HG02981 (cell line): Measurements from ENCODE around the gene MAPKAP1.

Source experiments
- ATAC-seq: cut with Tn5 transposase; IDR thresholded peaks from one replicate; pipeline ENCODE4 v1.9.1; 2021; ENCODE audit warnings: mild to moderate bottlenecking, moderate library complexity; ENCODE audit not compliant: unreplicated experiment

Gene MAPKAP1

DNA sequence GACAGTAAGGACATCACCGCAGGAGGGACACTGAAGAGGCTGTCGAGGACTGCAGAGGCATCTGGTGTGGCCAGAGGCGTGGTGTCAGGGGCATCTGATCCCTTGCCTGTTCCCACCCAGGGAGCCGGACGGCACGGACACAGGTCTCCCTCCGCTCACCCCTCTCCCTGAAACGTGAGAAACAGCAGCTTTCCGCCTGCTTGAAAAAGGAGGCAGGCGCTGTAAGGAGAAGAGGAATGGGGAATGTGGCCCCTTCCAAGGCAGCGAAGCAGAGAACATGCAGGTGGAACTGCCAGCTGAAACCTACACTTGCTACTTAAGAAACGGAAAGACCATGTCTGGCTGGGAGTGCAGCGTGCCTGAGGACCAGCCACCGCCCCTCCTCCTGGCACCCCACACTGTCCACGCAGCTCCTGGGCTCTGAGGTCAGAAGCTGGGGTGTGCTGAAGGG, 269.2 kb downstream of the MAPKAP1 start:
- ATAC-seq = no peak

DNA sequence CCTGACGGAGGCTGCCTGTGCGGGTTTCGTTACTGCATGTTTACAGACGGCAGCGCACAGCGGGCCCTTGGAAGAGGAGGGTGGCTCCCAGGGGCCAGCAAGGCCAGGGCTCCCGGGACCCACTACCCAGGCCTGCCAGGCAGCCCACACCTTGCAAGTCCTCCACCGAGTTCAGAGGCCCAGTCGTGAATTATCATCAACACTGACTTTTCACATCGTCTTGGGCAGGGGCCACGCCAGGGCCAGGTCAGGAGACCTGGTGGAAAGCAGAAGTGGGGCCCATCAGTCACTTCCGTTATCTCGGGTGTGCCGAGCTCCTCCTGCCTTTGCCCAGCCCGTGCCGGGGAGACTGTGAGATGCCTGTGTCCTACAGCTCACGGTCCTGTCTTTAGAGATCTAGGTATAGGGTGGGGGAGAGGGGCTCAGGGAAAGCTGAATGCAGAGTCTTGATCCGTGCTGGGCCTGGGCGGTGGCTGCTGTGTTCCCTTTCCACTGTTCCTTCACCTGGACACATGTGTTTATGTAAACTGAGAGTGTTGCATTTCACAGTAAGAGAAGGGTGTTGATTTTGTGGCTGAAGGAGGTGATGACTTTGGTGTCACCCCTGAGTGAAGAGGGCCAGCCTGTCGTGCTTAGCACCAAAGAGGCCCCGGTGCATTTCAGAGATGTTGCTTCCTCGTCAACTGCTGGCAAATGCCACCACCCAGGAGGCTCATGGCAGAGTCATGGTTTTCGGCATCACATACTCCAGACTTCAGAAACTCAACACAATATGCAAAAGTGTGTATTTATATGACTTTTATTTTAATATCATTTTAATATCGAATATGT, 270.2 kb downstream of the MAPKAP1 start:
- no peak for ATAC-seq

DNA sequence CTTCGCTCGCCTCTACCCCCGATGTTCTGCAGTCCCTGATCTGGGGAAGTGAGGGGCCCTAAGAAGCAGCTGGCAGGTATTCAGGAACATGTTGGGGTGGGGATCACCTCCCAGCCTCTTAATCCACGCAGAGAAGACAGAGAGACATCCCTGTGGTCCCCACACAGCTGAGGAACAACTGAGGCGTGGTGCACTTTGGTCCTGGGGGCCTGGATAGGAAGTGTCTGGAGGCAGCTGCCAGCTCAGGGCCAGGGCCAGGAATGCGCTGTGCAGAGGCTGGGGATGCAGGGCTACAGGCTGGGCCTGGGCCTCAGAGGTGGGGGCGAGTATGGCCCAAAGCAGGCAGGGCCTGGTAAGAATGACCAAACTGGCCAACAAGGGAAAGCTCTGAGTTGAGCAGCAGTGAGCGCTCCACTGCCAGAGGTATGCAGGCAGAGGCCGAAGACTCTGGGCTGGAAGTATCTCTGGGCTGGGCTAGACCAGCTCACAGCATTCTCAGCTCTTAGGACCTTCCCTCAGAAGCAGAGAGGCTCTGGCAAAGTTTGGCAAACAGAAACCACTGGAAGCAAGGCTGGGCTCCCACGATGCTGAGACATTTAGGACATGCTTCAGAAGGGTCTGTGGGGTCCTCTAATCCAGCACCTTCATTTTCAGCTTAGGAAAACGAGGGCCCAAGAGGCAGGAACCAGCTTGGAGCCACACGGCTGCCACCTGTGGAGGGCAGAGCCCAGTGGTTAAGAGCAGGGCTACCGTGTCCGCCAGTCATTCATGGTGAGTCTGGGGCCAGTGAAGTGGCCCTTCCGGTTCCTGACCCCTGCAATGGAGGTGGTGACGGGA, 271.0 kb downstream of the MAPKAP1 start:
- no peak for ATAC-seq

DNA sequence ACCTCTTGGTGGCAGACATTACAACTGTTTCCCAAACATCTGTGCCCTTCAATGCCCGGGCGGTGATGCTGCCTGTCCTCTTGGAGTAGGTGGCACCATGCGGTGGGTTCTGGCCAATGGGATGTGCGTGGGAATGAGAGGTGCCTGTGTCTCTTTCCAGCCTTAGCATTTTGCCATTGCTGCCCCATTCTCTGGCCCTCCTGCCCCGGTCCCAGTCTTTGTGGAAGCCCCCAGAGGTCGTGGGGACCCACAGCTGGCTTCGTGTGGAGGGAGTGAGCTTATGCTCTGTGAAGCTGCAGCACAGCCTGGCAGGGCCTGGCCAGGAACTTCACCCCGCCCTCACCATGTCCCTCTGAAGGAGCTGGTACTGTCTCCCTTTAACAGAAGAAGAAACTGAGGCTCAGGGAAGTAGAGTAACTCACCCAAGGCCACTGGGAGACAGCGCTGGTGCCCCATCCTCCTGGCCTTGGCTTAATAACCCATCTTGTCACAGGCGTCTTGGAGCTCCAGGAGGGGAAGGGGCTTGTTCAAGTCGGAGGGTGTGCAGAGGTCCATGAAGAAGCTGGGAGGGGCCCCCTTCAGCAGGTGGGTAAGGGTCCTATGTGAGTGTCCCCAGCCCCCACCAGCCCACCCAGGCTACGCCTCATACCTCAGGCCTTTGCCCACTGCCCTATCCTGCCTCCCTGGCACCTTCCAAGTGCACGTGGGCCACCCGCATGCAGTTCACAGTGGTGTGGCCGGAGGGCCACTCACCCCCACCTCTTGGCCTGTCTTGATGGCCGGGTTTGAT, 271.8 kb downstream of the MAPKAP1 start:
- ATAC-seq = no peak

DNA sequence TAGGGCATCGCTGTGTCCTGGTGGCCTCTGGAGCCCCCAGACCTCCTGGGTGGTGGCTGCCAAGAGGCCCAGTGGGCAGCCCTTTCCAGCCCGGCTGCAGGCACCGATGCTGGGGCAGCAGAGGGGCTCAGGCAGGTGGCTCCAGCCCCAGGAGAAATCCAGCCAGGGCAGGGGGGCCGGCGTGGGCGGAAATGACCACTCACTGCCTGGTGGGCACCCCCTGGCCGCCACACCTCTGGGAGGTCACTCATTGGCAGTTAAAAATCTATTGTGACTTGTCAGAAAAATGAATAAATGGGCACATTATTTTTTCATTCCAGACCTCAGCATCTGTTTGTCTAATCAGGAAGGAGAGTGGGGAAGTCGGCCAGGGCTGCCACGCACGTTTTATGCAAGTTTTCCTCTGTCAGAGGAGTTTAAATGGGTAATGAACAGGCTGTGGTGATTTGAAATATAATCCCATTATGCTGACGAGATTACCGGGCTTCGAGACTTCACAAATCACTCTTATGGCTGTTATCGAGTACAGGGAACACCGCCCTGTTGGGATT, 273.5 kb downstream of the MAPKAP1 start:
- ATAC-seq = no peak

DNA sequence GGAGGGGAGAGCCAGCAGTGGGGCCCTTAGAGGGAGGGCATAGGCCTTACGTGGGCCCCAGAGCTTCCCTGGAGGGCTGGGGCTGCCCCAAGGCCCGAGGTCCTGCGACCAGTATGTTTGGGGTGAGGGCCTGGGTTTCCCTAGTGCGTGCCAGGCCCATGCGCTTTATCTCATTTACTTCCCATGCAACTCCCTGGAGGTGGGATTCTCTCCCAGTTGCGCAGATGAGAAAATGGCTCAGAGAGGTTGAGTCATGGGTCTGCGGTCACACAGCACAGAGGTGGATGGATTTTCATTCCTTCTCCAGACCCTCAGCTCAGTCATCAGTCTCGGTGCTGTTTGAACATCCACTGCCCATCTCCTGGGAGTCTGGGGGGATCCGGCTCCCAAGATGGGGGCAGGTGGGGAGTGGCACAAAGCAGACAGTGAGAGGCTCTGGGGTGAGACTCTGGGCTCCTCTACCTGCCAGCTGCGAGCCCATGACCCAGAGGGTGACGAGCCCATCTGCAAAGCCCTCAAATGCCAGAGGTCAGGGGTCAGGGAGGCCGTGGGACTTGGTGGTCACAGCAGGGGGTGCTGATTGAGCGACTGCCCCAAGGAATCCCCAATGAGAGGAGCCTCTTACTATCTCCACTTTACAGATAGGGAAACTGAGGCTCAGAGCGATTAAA, 274.2 kb downstream of the MAPKAP1 start:
- no peak for ATAC-seq

DNA sequence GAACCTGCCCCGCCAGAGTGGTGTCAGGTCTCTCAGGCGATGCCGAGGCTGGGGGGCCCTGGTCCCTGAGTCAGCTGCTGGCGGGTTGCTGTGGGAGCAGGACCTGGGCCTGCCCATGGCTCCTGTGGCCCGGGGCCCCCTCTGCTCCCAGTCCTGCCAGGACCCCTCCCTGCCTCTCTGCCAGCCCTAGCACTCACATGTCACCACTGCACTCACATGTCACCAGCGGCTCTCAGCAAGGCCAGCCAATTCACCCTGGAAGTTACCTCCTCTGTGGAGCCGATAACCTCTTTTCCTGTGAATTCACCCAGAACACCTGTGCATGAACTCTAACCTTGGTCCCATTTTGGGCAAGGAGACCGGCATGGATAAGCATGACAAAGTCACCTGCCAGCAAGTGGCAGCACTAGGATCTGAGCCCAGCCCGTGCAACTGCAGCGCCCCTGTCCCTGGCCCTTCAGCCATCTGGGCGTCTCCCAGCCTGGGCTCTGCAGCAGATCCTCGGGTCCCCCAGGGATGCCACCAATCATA, 275.2 kb downstream of the MAPKAP1 start:
- ATAC-seq = no peak

DNA sequence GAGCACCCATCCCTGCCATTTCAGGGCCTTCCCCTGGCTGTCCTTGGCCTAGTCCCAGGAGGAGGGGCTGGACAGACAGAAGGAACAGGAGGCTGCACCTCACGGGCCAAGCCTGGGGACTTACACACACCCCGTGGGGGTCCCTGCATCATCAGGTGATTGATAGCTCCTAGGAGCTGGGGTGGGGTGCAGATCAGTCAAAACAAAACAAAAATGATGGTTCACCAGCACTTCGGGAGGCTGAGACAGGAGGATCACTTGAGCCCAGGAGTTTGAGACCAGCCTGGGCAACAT, 276.0 kb downstream of the MAPKAP1 start:
- ATAC-seq = no peak

DNA sequence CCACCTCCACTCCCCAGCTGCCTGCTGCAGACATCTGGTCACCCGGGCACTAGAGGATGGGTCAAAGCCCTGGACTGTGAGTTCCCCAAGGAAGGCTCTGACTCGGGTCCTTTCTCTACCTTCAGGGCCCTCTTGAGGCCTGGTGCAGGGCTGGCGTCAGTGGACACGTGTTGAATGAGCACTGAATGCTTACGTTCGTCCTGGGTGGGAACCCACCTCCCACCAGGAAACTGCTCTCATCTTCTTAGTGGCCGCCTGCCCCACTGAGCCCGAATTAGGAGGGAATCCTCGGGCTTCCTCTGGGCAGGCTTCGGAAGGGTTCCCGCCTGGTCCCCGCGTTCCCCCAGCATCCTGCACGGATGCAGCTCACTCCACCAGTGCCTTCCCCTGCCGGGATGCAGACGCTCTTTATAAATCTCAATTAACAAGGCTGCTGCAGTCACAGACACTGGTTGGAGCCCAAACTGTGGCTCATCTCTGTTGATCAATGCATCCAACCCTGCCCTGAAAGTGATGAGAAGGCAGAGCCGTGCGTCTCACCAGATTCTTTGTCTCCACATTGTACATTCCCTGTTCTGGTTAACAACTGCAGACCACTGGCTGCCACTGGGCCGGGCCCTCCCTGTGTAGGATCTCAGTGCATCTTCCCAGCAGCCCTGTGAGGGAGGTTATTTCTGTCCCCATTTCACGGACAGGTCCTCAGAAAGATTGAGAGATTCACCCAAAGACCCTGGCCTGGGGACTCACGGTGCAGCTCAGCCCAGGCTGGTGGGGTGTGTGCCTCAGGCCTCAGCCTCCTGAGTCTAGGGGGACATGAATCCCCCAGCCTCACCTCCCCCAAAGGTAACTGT, 276.6 kb downstream of the MAPKAP1 start:
- ATAC-seq = no peak

DNA sequence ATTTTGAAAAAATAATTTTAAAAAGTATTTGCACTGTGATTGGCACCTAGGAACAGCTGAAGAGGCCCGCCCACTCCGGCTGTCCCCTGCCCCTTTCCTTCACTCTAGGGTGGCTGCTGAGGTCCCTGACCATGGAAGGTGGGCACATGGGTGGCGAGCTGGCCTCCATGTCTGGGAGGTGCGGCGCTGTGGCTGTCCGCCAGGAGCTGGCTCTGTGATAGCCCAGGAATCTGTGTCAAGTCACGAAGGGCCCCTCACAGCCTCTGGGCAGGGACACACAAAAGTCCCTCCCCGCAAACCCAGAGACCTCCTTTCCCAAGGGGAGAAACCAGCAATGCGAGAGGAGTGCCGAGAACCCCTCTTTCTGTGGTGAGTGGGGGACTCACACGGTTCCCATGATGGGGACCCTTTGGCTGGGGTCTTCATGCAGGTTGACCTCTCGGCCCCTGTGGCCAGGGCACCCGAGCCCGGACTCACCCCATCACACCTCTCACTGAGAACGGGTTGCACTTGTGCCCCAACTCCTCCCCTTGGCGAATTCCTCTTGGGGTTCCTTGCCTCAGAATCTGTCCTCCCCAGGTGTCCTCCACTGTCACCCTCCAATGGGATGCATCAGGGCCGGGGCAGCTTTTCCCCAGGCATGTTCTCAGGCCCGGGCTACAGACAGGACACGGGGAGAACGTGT, 277.4 kb downstream of the MAPKAP1 start:
- ATAC-seq = no peak

DNA sequence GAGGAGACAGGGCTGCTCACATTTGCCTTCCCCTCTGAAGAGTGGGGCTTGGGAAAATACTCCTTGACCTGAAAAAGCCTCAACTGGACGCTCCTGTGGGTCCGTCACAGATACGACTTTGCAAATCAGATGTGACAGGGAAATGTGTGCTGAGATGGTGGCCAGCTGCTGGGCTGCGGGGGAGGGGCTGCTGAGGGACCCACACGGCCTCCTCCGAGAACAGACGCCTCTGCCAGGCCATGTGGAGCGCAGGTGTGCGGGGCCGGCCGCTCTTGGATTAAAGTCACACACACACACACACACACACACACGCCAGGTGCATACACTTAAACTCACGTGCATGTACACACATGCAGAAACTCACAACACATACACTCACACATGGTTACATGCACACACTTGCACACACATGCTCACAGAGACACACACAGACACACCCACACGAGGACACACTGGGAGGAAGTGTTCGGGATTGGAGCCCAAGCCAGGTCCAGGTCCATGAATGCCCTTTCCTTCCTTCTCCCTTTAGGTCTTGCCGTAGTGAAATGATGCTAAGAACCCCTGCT, 278.0 kb downstream of the MAPKAP1 start:
- no peak for ATAC-seq

DNA sequence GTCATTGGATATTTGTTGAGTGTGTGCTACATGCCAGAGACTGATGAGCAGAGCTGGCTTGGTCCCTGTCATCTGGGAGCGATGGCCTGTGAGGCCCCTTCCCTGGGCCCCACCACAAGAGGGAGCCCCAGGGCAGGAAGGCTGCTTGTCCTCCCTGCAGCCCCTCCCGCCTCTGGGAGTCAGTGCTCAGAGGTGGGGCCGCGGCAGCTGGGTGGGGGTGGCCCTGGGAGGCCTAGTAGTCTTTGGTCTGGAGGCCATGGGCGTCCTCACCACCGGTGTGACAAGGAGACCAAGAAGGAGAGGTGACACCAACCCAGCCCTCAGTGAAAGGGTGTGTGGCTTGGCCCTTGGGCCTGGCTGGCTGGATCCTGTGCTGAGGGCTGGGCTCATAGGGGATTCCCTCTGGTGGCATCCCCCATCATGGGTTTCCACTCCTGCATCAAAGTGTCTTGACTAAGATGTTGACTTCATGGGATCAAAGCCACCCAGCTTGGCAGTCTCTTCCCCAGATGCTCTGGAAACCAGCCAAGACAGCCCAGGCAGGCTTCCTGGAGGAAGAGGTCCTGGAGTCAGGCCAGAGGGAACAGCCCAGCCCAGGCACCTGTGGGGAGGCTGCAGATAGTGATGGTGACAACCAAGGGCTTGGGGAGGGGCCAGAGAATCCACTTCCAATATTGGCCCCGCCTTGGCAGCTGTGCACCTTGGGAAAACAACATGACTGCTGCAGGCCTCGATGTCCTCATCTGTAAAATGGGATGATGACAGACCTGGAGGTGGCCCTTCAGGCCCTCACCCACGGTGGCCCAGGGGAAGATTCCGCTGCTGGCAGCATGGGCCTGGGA, 278.7 kb downstream of the MAPKAP1 start:
- no peak for ATAC-seq

DNA sequence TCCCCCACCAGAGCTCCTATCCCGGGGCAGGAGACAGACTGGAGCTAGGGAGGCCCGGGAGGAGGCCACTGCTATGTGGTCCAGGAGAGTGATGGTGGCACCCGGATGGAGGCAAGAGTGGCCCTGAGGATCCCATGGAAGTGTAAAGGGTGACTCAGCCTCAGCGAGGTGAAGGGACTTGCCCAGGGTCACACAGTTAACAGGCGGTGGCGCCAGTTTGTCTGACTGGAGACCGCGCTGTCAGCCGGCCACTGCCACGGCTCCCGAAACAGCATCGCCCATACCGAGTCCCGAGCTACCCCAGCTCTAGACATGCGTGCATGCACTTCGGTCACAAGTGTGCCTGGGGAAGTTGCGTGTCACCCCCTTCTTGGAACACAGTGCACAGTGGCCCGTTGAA, 279.5 kb downstream of the MAPKAP1 start:
- ATAC-seq = no peak

DNA sequence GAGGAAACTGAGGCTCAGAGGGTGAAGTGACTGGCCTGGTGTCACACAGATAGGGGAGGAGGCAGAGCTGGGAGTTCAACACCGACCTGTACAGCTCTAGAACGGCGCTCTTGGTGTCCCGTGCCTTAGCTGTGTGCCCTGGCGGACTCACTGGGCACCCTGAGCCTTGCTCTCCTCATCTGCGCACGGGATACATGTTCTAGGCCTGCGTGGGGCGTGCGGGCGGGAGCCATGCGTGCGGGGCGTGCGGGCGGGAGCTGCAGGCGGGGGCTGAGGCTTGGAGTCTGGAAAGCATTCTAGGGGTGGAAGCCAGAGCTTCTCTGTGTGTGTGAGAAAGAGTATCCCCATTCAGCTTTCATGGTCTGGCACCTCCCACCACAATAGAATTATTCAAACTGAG, 280.1 kb downstream of the MAPKAP1 start:
- ATAC-seq = no peak

DNA sequence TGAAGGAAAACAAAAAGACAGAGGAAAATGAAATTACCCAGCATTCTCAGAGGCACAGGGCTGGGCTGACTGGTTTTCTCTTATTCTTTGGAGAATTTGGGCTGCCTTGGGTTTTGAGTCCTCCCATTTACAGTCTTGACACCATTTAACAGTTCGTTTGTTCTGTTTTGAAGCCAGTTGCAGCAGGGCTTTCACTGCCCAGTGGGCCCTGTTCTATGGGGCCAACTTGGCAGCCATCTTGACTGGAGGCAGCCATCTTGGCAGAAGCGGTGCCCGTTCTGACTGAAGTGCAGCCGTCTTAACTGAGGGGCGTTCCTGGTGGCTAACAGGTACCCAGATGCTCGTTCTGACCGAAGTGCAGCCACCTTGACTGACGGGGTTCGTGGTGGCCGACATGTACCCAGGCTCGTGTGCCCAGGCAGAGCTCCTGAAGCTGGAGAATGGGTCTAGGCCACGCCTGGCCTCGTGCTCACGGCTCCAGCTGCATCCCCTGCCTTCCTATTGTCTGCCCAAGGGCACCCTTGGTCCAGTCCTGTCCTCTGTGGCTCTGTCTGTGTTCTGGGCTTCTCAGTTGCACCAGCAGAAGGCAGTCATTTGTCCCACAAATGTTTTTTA, 281.0 kb downstream of the MAPKAP1 start:
- no peak for ATAC-seq

DNA sequence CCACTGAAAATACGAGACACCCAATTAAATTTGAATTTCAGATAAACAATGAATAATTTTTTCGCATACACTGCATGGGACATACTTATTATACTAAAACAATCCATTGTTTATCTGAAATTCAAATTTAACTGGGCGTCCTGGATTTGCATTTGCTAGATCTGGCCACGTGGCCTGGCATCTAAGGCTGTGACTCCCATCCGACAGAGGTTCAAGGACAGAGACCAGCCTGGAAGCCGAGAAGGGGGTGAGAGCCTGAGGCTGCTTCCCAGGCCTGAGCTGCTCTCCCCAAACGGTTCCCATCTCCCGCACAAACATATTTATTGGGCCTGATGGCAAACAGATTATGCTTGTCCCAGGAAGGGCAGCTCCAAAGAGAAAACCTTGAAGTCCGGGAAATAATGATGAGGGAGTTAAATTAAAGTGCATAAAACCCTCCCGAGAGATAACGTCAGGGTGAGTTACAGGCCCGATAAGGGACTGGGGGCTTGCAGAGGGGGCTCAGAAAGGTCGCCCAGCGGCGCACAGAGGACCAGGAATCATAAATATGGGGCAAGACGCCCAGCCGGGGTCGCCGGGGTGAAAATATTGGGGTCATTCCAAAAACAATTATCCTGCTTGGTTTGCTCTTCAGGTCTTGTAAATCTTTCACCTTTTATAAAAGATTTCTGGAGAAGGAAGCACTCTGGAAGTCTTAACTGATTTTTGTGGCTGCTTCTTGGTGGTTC, 281.7 kb downstream of the MAPKAP1 start:
- no peak for ATAC-seq

DNA sequence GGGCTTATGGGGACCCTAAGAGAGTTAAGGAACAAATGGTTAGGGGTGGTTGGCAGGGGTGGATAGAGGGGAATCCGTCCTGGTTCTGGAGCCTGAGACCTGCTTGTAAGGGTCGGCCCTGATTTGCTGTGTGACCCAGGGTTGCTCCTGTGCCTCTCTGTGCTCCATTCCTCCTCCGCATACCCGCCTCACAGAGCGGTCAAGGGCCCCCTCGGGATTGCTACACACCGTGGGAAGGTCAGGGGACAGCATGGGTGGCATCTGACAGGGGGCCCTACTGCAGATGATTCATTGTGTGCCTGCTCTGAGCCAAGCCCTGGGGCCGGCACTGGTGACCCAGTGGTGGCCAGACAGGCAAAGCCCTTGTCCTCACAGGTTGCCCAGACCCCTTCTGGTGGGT, 283.0 kb downstream of the MAPKAP1 start:
- no peak for ATAC-seq
